COLO668 (cell line): ENCODE results near the gene RND1.

Source experiments
- DNase-seq: peaks from one replicate; lab custom pipeline; 2025; ENCODE audit not compliant: unreplicated experiment; lab: John Stamatoyannopoulos, UW

Gene RND1

DNA sequence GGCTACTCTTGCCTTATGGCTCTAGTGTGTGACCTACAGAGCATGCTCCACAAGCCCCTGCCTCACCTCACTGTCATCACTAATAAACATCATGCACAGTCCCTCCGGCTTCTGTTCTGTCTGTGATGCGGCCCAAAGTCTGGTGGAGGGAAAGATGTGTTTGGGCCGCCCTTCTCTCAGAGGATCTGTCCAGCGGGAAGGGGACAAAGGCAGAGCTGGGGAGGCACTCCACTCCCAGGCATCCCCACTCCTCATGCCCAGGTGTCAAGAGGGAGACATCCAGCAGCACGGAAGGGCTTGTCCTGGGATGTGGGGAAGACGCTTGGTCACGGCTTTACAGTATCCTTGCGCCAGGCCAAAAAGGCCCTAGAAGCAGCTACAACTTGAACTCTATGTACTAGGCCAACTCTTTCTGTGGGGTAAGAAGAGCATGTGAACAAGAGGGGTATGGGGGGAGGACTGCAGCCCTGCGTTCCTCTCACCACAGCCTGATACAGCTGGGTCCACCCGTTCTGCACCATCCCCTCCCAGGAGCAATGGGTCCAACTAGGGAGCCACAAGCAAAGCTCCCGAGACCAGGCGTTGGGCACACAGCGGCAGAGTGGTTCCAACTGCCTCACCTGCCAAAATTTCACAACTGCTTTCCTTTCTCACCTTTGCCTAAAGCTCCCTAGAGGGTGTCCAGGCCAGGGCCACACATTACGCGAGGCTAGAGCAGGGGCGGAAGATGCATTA lies 36.7 kb downstream of the RND1 start:
- DNase-seq: no peak

DNA sequence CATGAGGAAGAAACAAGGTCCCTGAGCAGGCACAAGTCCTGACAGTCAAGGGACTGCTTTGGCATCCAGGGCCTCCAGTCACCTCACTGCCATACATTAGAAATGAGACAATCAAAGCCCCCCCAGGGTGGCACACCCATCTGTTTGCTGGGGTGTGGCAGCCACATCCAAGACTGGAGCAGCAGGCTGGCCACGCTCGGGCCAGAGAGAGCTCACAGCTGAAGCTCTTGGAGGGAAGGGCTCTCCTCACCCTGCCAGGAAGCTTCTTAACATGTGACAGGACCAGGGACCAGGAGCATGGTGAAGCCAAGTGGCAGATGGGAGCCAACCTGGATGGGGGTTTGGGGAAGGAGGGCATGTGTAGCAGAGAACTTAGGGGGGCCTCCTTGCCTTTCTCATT lies 37.4 kb downstream of the RND1 start:
- no peak for DNase-seq

DNA sequence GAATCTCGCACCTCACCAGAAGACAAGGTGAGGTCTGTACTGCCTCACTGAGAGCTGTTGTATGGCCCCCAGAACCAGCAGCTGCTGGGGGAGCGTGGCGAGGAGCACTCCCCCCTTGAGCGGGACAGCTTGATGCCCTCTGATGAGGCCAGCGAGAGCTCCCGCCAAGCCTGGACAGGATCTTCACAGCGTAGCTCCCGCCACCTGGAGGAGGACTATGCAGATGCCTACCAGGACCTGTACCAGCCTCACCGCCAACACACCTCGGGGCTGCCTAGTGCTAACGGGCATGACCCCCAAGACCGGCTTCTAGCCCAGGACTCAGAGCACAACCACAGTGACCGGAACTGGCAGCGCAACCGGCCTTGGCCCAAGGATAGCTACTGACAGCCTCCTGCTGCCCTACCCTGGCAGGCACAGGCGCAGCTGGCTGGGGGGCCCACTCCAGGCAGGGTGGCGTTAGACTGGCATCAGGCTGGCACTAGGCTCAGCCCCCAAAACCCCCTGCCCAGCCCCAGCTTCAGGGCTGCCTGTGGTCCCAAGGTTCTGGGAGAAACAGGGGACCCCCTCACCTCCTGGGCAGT lies 38.1 kb downstream of the RND1 start:
- DNase-seq: no peak

DNA sequence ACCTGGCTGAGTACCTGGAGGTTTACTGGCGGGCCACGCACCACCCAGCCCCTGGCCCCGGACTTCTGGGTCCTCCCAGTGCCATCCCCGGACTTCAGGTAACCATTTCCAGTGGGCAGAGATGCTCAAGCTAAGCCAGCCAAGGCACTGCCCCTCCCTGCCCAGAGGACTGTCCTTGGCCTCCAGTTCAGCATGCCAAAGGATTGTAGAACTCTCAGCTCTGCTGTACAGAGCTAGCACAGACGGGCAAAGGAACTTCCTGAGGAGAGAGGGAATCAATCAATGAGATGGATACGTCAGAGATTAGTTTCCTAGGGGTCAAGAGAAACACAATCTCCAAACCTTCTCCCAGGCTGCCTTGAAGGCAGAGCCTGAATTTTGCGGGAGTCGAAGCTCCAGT lies 38.6 kb downstream of the RND1 start:
- no peak for DNase-seq

DNA sequence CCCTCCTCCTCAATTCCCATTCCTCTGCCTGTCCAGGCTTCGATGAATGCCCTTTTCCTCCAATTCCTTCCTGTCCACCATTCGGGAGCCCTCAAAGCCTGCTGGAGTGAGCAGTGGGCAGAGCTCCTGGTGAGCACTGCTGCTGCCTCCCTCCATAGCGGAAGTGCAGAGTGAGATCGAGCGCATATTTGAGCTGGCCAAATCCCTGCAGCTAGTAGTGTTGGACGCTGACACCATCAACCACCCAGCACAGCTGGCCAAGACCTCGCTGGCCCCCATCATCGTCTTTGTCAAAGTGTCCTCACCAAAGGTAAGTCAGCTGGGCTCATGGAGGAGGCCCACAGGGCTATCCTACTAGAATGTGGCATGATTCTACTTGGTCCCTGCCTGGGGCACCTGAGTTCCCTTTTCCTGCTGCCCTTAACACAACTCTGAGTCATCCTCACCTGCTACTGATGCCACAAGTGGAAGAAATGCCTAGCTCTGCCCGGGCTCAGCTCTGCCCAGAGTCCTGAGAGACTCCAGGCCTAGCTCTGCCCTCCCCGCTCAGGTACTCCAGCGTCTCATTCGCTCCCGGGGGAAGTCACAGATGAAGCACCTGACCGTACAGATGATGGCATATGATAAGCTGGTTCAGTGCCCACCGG lies 39.3 kb downstream of the RND1 start:
- DNase-seq: no peak

DNA sequence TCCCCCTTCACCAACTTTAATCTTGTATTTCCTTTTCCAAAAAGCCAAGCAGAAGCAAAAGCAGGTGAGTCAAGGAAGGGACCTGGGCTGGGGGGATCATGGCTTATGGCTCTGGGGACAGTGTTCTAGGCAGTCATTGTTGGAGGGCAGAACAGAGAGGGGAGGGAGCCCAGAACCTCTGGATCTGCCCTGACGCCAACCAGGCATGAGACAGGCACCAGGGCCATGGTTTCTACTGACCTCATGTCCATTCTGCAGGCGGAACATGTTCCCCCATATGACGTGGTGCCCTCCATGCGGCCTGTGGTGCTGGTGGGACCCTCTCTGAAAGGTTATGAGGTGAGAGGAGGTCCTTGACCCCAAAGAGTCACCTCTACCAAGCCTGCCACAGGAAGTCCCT lies 40.8 kb downstream of the RND1 start:
- no peak for DNase-seq

DNA sequence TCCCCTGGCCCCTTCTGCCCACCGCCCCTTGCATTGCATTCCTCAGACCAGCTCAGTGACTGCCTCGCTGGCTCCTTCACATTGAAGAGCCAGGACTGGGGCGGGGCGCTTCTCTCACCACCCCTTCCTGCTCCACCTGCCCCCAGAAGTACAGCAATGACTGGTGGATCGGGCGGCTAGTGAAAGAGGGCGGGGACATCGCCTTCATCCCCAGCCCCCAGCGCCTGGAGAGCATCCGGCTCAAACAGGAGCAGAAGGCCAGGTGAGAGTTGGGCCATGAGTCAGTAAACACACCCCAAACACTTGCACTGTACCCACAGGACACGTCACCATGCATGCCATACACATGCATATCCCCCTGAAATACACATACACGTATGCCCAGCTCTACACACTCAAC lies 41.6 kb downstream of the RND1 start:
- DNase-seq: peak; percentile 88

DNA sequence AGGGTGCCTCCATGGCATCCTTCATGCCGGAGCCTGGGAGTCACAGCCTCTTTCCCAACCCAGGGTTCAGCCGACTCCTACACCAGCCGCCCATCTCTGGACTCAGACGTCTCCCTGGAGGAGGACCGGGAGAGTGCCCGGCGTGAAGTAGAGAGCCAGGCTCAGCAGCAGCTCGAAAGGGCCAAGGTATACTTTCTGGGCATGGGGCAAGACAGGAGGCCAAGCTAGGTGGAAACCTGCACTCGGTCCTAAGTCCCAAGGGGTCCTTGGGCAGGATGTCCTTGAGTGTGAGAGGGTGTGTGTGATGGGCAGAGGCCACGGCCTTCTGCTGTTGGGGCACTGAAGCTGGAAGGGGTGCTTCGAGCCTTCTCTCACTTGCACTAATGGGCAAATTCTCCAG lies 42.4 kb downstream of the RND1 start:
- DNase-seq: no peak

DNA sequence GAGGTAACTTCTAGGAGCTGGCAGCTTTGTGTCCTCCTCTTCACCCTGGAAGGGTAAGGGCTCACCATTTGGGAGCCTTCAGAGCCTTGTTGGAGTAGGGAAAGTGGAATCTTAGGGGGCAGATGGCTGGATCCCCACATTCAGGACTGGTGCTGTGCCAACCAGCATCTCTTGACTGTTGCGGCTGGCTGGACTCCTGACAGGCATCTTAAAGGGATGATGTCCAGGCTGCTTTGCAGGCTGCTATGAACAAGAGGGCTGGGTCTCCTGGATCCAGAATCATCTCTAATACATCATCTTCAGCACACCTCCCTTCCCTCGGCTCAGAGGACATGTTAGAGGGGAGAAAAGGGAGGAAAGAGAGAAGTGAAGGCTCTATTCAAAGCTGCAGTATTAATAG lies 43.0 kb downstream of the RND1 start:
- DNase-seq: no peak

DNA sequence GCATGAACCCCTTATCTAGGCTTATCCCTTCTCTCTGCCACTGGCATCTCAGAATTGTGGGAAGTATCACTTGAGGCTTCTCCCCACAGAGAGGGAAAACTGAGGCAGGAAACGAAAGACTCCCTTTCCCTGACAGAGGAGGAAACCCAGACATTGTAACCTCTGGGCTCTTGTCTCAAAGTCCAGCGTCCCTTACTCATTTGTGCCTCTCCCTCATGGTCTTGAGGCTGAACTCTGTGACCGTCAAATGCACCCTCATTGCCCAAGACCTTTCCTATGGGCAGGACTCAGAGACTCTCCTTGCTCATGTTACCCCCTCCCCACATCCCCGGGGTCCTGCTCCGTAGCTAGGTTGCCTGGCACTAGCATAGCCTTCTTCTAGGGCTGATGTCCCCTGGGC lies 43.5 kb downstream of the RND1 start:
- no peak for DNase-seq

DNA sequence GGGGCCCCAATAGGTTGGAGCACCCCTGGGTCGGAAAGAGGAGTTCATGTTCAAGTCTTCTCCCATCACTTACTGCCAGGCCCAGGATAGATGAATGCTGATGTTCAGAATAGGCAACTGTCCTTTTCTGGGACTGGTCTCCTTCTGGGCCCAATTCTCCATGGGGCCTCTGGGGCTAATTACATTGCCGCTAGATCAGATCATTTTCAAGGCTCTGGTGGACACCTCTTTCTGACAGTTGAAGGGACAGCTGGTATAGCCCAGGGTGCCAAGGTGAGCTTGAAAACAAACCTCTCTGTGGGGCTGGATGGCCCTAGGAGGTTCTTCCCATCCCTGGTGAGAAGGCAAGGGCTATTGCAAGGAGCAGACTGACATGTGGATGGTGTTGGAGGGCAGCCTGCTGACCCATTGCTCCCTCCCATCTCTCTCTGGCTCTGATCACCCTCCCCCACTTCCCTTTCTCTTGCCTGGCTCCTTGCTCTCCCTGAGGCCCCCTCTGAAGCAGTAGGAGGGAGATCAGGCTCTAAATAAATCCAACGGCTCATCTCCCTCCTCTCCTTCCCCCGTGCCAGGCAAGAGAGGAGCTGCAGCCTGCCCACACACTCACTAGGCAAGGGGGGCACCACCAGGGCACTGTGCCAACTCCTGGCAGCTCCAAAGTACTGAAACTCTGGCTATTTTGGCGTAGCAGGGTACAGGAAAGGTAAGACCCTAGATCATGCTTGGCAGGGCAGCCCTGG lies 45.5 kb downstream of the RND1 start:
- no peak for DNase-seq

DNA sequence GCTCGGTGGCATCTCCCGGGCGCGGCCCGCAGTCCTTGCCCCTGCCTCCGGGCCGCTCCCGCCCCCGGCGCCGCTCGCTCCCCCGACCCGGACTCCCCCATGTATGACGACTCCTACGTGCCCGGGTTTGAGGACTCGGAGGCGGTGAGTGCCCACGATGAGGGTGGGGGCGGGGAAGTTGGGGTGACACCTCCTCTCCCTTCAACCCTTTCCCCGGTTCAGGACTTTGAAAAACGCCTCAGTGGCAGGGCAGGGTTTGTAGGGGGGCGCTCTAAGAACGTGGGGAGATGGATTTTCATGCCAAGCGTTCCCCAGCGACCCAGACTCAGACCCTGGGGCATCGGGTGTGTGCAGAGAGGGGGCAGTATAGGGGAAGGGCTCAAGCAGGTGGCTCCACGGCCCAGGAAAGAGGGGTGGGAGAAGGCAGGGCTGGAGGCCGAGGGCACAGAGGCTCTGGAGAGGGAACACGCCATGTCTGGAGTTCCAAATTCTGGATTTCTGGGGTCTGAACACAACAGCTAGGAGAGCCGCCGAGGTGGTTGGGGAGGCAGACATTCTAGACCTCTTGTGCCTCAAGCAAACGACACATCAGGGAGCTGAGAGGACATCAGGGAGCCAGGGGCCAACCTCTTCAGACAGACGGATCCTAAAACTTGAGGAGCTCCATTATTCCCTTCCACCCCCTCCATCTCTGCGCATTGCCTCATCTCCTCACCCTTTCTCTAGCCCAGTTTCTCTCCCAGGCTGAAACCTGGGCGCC lies 46.7 kb downstream of the RND1 start:
- no peak for DNase-seq

DNA sequence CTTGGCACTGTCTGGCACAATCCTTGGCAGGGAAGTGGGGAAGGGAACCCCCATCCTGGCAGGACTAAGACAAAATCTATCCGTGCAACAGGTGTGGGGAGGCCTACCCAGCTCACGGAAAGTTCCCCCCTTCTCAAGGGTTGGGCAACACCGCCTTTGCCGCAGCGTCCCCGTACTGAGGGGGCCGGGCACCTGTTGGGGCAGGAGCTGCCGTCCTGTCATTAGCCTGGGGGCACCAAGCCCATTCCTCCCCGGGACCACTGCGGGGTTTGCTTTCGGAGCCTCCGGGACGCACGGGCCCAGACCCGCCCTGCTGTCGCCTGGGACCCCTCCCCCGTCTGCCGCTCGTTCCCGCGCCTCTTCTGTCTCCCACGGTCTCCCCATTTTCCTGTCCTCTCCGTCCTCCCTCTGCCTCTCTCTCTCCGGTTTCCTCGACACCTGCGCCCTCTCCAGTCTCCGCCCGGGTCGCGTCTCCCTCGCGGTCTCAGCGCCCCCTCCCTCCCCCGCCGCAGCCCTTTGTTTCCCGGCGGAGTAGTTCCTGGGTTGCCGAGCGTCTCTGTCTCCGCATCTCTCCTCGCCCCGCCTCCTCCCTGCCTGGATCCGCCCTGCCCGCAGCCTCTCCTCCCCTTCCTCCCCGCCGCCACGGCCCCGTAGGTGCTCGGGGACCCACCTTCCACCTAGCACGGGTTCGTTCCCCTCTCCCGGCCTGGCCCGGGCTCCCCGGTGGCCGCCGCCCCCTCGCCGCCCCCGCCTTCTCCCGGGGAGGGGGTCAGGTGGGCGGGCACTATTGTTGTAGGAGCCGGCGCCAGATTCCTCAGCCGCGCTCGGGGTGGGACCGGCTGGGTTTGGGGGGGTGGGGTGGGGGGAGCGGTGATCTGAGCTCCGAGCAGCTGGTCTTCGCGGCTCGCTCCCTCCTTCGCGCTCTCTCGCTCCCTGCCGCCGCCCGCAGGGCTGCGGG lies 47.5 kb downstream of the RND1 start, which contains the start of gene CACNB3:
Gene CACNB3, plus strand, starts transcription at position 624 of the 958 bp plus-strand sequence. CDS start 434 bp downstream, outside the sequence.
- peak; percentile 66 for DNase-seq

DNA sequence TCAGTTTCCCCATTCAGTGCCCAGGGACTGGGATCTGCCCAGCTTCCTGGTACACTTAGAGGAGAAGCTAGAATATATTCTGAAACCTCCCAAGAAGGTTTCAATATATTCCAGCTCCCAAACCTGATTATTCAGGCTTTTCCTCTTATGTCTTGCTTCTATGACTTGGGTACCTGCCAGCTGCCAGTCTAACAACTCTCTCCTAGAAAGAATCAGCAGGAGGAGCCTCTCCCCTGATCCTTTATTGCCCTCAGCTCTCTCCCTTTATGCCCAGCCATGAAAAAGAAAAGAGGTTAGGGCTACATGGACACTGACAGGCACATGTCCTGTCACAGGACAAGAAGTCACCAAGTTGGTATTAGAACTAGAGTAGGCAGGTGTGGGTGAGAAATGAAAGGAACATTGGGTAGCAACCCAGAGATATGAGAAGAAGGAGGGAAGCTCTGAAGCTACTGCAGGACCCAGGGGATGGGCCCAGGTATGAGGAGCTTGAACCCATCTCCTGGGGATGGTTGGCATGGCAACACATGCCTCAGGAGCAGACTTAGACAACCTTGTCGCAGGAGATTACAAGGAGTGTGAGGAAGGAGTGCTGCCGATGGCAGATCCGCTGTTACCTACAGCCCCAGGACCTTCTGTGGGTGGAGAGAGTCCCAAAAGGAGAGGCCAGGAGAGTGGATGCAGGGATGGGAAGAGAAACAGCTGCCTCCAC lies 49.4 kb downstream of the RND1 start:
- DNase-seq: no peak

DNA sequence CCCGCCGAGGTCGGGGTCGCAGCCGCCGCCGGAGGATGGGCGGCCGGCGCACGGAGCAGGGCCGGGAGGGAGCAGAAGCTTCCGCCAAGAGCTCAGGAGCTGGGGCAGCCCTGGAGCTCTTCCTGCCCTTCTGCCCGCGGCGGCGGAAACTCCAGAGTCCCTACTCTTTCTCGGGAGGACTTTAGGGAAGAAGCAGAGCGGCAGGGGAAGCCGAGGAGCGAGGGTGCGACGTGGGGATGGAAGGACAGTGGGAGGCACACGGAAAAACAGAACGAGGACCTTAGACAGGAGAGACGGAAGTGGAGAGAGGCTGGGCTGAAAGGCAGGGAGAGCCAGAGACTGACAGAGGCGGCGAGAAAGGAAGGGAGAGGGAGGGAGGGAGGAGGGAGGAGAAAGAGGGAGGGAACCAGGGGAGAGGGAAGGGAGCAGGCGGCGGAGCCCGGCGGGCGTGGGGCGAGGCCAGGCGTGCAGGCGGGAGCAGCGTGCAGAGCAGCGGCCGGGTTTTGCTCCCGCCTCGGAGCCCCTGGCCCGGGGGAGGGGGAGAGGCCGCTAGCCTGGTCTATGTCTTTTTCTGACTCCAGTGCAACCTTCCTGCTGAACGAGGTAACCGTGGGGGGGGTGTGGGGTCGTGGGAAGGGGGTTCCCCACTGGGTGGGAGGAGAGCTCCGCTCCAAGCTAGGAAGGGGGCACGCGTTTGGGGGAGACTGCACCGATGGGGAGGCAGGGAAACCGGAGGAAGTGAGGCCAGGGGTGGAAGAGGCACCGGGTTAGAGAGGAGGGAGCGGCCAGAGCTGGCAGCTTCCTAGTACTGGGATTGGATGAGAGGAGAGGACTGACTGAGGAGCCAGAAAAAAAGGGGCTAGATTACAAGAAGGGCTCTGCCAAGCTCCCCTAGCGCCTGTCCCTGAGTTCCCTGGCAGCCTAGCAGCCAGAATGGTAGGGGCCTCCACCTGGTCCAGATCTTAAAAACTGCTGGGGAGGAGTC lies 50.3 kb downstream of the RND1 start:
- DNase-seq: peak; percentile 72

DNA sequence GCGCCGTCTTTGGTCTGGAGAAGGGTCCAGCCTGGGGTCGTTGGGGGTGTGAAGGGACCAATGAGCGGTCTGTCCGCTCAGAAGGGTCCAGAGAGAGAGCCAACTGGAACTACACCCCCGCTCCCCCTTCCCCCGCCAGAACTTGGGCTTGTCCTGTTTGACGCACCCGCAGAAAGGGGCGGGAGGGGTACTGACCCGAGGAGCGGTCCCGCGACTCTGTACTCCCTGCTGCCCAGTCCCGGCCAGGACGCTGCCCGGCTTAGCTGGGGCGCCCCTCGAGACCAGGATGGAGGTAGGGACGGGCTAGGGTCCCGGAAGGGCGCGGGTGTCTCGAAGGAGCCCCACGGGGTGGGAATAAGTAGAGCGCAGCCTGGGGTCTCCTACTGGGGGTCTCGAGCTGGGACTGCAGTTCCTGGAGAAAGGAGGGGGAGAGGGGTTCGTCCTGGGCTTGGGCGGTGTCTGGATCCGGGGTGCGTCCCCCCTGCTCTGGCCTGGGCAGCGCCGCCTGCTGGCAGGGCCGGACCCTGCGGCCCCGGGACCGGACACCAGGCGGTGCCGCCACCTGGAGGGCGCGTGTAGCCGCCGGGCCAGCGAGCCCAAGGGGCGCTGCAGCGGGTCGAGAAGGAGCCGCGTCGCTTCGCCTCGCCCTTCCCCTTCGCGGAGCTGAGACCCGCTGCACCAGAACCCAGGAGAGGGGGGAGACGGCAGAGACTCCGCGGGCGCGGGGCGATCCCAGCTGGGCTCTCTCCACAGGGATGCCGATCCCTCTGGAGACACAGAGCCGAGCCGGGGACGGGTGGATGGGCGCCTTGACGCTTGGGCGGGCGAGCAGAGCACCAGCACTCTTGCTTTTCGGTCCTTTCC lies 51.2 kb downstream of the RND1 start:
- DNase-seq: peak; percentile 77
